Measurements from ENCODE around the gene NUDT19. TPM values are rescaled to one million over a fixed set of nuclear protein-coding genes. Genes with fewer than 3 reads are reported as not detected.
"Not testable (repeated sequence)": the region's sequence is repeated elsewhere in the genome, so short reads cannot be mapped to it uniquely, and the experiment has no call there.

The NUDT19 gene
- total RNA-seq, 4 donors from 2014 or later, result 7.9 to 10.2 (median 9.6) TPM

GRCh38 chr19:32688311-32688710, 3.3 kb upstream of the NUDT19 start:
- no peak for DNase-seq
- Histone ChIP-seq H3K4me3 (replicated peaks in 1 of 3) (no peak overlapping the region), H3K9me3 (no peaks in the 10 kb centered on the region), H3K36me3 (no peaks in the 10 kb centered on the region), H3K27me3 (no peaks in the 10 kb centered on the region), H3K4me1 (peaks cover 25 to 26% of the 10 kb centered on the region in 2 donors), H3K27ac (no peak overlapping the region)
- 86% methylated on average over 1 of the region's 1 CpG for WGBS, 2 donors
- intact Hi-C loops (cut with DNase I), result no loop called here
- TF ChIP-seq CTCF (IDR thresholded peaks at IDR 0.05) (no peak), POLR2A (IDR thresholded peaks at IDR 0.05) (no peak)

- no peaks in the 10 kb centered on the region for H3K36me3 ChIP-seq
- H3K4me3 ChIP-seq (replicated peaks in 1 of 3), result peak overlapping the region; percentile 45 to 69 (median 63)
- H3K27ac ChIP-seq, result peak overlapping the region; percentile 52 to 60 (median 58)
- intact Hi-C loops (cut with DNase I), result no loop called here
- 0 to 4% methylated on average over 5 to 41 of the region's 93 CpGs for WGBS, 2 donors
- H3K4me1 ChIP-seq, result peaks cover 42 to 49% of the 10 kb centered on the region in 2 donors
- peak; percentile 69 for DNase-seq
- H3K9me3 ChIP-seq, result no peaks in the 10 kb centered on the region
- TF ChIP-seq CTCF (IDR thresholded peaks at IDR 0.05), result no peak
- TF ChIP-seq POLR2A (IDR thresholded peaks at IDR 0.05), result no peak
- no peaks in the 10 kb centered on the region for H3K27me3 ChIP-seq
Observed at GRCh38 chr19:32691952-32692726, 518 bp downstream of the NUDT19 start.

GRCh38 chr19:32692727-32693061, 1.1 kb downstream of the NUDT19 start:
- intact Hi-C loops (cut with DNase I), result no loop called here
- 51 to 61% methylated on average over 3 to 6 of the region's 7 CpGs for WGBS, 2 donors
- Histone ChIP-seq H3K4me1 (peaks cover 42 to 49% of the 10 kb centered on the region in 2 donors), H3K27ac (peak overlapping the region in 1 of 3 donors; percentile 52), H3K9me3 (no peaks in the 10 kb centered on the region), H3K4me3 (replicated peaks in 1 of 3) (peak overlapping the region; percentile 45 to 69 (median 63)), H3K36me3 (no peaks in the 10 kb centered on the region), H3K27me3 (no peaks in the 10 kb centered on the region)
- no peak for DNase-seq
- TF ChIP-seq POLR2A (IDR thresholded peaks at IDR 0.05), result no peak
- TF ChIP-seq CTCF (IDR thresholded peaks at IDR 0.05), result no peak

- intact Hi-C loops (cut with DNase I); H3K27me3 ChIP-seq; H3K27ac ChIP-seq; H3K9me3 ChIP-seq; DNase-seq; H3K36me3 ChIP-seq: not testable (repeated sequence)
- WGBS, 2 donors, result 87 to 93% methylated on average over 20 of the region's 20 CpGs
- H3K4me1 ChIP-seq, result peaks cover 42 to 49% of the 10 kb centered on the region in 2 donors
- H3K4me3 ChIP-seq (replicated peaks in 1 of 3), result peak overlapping the region in 1 of 3 donors; percentile 69
Observed at GRCh38 chr19:32693151-32694108, 1.8 kb downstream of the NUDT19 start.

GRCh38 chr19:32694316-32694715, 2.7 kb downstream of the NUDT19 start:
- H3K4me3 ChIP-seq (replicated peaks in 1 of 3); H3K9me3 ChIP-seq; intact Hi-C loops (cut with DNase I); DNase-seq; H3K27ac ChIP-seq; H3K36me3 ChIP-seq; H3K27me3 ChIP-seq: not testable (repeated sequence)
- peaks cover 42 to 49% of the 10 kb centered on the region in 2 donors for H3K4me1 ChIP-seq
- 37 to 38% methylated on average over 2 of the region's 2 CpGs for WGBS, 2 donors

GRCh38 chr19:32694851-32695250, 3.2 kb downstream of the NUDT19 start:
- WGBS, 2 donors, result 38% methylated on average over 2 of the region's 2 CpGs
- intact Hi-C loops (cut with DNase I); H3K9me3 ChIP-seq; DNase-seq; H3K4me3 ChIP-seq (replicated peaks in 1 of 3); H3K36me3 ChIP-seq; H3K27ac ChIP-seq; H3K27me3 ChIP-seq: not testable (repeated sequence)
- peaks cover 42 to 48% of the 10 kb centered on the region in 2 donors for H3K4me1 ChIP-seq

- H3K36me3 ChIP-seq; intact Hi-C loops (cut with DNase I); DNase-seq; H3K9me3 ChIP-seq; H3K4me3 ChIP-seq (replicated peaks in 1 of 3); H3K27me3 ChIP-seq; H3K27ac ChIP-seq: not testable (repeated sequence)
- WGBS, 2 donors, result 82 to 93% methylated on average over 6 of the region's 6 CpGs
- H3K4me1 ChIP-seq, result peaks cover 37 to 41% of the 10 kb centered on the region in 2 donors
Observed at GRCh38 chr19:32695506-32695905, 3.9 kb downstream of the NUDT19 start.

GRCh38 chr19:32696771-32697170, 5.2 kb downstream of the NUDT19 start:
- H3K27me3 ChIP-seq; H3K36me3 ChIP-seq; DNase-seq; H3K9me3 ChIP-seq; H3K27ac ChIP-seq; intact Hi-C loops (cut with DNase I); H3K4me3 ChIP-seq (replicated peaks in 1 of 3): not testable (repeated sequence)
- 85 to 93% methylated on average over 3 of the region's 3 CpGs for WGBS, 2 donors
- peaks cover 30 to 34% of the 10 kb centered on the region in 2 donors for H3K4me1 ChIP-seq

- WGBS, 2 donors, result 94 to 95% methylated on average over 7 of the region's 7 CpGs
- H3K36me3 ChIP-seq; H3K4me3 ChIP-seq (replicated peaks in 1 of 3); H3K27me3 ChIP-seq; DNase-seq; intact Hi-C loops (cut with DNase I); H3K27ac ChIP-seq; H3K9me3 ChIP-seq: not testable (repeated sequence)
- peaks cover 4 to 16% of the 10 kb centered on the region in 2 donors for H3K4me1 ChIP-seq
Observed at GRCh38 chr19:32700129-32700528, 8.5 kb downstream of the NUDT19 start.

Data from thyroid gland (tissue), 4 donors.